Stimulated activated CD8-positive, alpha-beta memory T cell treated with anti-CD3 and anti-CD28 coated beads, Interleukin-15, amount 100 ng/mL, for 48 hours (primary cell): ENCODE data around the gene ZNF862.
"Not testable (repeated sequence)": the region's sequence is repeated elsewhere in the genome, so short reads cannot be mapped to it uniquely, and the experiment has no call there.

Experiments used
- DNase-seq, 2 donors: peaks; one replicate each; pipeline ENCODE4 v3.0.0-alpha.2; 2020; ENCODE audit warnings: low read depth in 2 of 2

Gene ZNF862

DNA sequence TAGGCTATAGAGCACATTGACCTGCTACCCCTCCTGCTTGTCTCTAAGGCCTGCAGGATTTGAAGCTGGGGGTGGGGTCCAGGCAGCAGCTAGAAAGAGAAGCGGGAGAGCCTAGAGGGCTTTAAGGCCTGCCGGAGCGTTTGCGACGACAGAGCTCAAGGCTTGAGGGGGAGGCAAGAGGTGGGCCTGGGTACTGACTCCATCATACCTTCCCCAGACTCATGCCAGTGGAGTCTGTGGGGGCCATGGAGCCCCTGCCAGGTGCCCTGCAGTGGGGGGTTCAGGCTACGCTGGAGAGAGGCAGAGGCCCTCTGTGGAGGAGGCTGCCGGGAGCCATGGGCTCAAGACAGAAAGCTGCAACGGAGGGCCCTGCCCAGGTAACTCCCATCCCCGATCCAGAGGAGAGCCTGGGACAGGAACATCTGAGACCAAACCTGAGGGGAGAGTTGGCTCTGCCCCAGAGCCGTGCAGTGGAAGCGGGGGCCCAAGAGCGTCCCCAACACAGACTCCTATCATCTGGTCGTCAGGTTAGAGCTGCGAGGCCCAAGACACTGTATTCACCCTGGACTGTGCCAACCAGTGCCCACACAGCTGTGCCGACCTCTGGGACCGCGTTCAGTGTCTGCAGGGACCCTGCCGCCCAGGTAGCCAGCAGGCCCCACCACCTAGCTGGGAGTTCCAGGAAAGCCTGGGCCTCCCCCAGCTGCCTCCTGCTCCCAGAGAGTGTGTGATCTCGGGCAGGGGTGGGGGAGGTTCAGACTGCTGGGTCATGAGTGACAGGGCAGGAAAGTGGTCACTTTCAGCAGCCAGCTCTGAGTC lies 13.2 kb upstream of the ZNF862 start:
- no peak for DNase-seq

DNA sequence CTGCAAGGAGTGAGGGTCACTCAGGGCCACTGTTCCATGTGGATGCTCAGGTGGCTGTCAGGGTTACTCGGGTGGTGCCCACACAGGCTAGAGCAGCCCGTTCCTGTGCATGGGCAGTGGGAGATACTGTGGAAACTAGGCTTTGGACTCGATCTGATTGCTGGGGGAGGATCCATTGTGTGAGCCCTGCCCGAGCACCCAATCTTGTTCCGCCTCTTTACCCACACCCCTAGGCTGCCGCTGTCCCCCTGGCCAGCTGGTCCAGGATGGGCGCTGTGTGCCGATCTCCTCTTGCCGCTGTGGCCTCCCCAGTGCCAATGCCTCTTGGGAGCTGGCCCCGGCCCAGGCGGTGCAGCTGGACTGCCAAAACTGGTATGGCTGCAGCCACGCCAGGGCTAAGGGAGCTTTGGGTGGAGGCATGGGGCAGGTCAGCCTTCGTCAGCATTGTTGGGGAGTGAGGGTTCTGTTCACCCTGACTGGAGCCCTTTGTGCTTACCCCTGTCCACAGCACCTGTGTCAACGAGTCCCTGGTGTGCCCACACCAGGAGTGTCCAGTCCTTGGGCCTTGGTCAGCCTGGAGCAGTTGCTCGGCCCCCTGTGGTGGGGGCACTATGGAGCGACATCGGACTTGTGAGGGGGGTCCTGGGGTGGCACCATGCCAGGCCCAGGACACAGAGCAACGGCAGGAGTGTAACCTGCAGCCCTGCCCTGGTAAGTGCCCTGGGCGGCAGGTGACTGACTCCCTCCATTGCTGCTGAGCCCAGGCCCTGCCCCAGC lies 12.4 kb upstream of the ZNF862 start:
- no peak for DNase-seq

- no peak for DNase-seq
These were observed 11.7 kb upstream of the ZNF862 start for GRCh38 chr7:149826344-149827088.

DNA sequence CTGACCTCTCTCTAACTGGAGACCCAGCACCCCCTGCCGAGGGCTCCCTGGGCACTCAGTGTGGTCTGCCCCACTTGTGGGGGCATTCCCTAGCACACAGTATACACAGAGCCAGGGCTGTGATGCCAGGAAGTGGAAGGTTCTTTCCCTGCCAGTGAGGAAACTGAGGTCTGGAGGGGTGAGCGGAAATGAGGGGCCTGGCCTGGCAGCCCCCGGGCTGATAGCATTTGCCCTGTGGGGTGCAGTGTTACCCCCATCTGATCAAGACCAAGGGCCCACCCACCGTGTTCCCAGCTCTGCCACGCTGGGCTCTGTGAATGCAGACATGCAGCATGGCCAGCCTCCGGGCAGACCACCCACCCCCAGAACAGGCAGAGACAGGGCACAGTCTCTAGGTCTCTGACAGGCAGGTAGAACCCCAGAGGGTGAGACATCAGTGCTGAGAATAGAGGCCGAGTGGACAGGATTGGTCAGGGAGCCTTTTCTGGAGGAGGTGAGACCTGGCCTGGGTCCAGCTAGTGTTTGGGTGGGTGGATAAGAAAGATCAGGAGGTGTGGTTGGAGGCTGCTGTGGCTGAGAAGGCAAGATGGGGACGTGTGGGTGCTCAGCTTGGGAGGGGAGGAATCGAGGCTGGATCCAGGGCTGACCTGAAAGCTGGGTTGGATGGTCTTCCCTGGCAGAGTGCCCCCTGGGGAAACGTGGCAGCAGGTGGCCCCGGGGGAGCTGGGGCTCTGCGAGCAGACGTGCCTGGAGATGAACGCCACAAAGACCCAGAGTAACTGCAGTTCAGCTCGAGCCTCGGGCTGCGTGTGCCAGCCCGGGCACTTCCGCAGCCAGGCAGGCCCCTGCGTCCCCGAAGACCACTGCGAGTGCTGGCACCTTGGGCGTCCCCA lies 10.8 kb upstream of the ZNF862 start:
- no peak for DNase-seq

- DNase-seq, result no peak
These were observed 9.5 kb upstream of the ZNF862 start for GRCh38 chr7:149828357-149829309.

- DNase-seq, result not testable (repeated sequence)
These were observed 7.6 kb upstream of the ZNF862 start for GRCh38 chr7:149830527-149830926.

DNA sequence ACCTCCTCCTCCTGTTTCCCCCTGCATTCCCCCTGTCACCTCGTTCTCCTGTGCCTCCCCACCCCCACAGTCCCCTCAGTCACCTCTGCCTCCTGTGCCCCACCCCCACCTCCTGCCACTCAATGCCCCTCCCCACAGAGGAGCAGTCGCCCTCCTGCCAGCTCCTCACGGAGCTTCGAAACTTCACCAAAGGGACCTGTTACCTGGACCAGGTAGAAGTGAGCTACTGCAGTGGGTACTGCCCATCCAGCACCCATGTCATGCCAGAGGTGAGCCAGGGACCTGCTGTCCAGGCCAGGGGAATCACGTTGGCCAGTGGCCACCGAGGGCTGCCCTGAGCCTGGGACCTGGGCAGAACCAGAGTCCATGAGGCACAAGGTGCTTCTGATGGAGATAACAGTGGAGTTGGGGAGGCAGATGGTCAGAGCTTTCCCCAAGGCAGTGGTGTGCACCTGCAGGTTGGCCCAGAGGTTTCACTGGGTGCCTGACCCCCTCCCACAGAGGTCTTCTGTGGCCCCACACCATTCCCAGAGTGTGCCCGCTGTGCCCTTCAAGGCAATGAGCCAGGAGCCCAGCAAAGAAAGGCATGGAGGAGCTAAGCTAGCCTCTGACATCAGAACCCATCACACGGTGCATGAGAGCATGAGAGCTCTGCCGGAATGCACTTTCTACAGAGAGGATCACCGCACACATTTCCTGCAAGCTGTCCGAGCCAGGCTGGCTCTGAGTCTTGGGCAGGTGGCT lies 7.0 kb upstream of the ZNF862 start:
- DNase-seq, result no peak

GRCh38 chr7:149831741-149832219 lies 6.4 kb upstream of the ZNF862 start:
- no peak for DNase-seq

DNA sequence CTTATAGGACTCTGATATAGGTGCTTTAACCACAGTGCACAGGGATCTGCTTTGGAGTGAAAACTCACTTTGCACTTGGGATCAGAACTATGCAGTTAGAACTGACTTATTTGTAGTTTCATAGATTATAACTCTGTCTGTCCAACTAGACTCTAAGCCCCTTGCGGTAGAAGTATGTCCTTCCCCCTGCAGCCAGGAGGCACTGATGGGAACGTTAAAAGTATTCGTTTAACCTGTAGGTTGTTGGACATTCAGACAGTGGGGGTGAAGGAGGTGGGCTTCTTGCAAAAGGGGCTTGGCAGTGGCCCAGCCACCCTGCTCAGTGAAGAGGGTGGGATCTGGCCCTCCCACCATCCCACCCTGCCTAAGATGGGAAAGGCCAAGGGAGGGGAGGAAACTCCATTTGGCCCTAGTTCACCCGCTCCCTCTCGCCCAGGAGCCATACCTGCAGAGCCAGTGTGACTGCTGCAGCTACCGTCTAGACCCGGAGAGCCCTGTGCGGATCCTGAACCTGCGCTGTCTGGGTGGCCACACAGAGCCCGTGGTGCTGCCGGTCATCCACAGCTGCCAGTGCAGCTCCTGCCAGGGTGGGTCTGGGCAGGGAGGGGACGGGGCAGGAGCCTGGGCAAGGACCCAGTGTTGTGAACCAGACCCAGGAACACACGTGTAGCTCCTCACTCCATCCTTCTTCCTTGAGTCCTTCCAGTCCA lies 5.7 kb upstream of the ZNF862 start:
- no peak for DNase-seq

- no peak for DNase-seq
These were observed 4.6 kb upstream of the ZNF862 start for GRCh38 chr7:149833495-149834130.

GRCh38 chr7:149834601-149835000 lies 3.6 kb upstream of the ZNF862 start:
- DNase-seq, result no peak

- no peak for DNase-seq
These were observed 1.7 kb upstream of the ZNF862 start for GRCh38 chr7:149836434-149836833.

- no peak for DNase-seq
These were observed 481 bp upstream of the ZNF862 start for GRCh38 chr7:149837564-149838223.

DNA sequence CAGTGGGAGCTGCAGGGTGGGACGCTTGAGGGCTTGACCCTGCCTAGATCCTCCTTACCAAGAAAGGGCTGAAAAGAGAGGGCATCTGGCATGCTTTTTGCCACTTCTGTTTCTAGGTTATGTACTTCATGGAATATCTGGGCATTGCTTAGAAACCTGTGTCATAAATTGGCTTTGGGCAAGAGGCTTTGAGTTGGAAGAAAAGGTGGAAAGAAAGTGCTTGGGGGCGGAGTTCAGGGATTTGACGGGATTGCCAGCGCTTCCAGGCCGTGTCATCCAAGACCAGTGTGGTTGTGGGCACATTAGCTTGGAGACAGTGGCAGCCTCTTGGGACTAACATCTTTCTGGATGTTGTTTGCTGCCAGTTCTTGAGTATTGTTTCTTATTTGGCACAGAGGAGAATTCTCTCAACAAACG lies 825 bp downstream of the ZNF862 start:
- DNase-seq, result no peak

DNA sequence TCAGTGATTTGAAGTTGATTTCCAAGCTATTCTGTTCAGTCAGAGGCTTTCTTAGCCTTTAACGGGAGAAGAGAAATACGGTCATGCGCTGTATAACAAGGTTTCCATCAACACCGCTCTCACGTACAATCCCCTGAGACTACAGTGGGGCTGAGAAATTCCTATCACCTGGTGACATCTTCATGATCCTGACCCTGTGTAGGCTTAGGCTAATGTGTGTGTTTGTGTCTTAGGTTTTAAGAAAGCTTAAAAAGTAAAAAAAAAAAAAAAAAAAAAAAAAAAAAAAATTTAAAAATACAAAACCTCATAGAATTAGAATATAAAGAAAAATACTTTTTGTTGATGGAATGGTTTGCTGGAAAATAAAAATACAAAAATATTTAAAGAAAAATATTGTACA lies 1.8 kb downstream of the ZNF862 start:
- no peak for DNase-seq

DNA sequence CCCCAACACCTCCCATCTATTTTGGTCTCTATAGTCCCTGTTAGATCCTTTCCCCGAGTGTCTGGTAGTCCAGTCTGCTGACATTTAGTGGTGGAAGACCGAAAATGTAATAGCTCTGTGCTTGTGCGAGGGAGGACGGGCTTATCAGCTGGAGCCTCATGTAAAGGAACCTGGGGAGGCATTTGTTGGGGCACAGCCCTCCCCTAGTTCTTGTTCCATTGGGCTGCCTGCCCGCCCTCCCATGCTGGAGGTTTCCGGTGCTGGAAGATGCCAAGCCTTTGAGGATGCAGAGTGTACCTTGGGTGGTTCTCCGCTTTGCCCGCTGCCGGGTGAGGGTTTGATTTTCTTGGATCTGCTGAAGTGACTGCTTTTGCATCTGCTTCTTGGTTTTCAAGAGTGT lies 5.4 kb downstream of the ZNF862 start:
- no peak for DNase-seq

DNA sequence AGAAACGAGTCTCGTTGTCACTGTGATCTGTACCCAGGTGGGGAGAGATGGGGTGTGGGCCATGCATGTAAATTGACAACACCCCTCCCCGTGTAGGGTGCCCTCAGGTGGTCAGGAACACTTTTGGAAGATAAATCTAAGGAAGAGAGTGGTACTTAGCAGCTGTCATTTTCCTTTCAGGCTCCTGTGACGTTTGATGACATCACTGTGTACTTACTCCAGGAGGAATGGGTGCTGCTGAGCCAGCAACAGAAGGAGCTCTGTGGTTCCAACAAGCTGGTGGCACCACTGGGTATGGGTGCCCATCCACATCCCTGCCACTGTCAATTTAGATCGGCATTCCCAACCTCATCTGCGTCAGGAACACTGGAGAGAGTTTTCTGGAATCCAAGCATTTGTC lies 6.3 kb downstream of the ZNF862 start:
- no peak for DNase-seq
